Coronary artery (tissue), 2 donors: Measurements from ENCODE around the gene LAMB4.

Experiments
- DNase-seq: peaks from one replicate; pipeline ENCODE4 v3.0.0-alpha.2; 2017; ENCODE audit warnings: low spot score
- H3K27ac ChIP-seq, 2 donors: fragments of 200-600 bp; sonication (generic); one replicate each; pipeline ENCODE4 v1.5.1; 2016 to 2019
- H3K4me3 ChIP-seq: fragments of 200-600 bp; sonication (generic); 2 replicates; pipeline ENCODE4 v1.5.1; 2016; ENCODE audit warnings: mild to moderate bottlenecking, moderate library complexity
- TF ChIP-seq, protein P1 (sequence below): fragments of 200-600 bp; sonication (generic); IDR thresholded peaks from one replicate; pipeline ENCODE4 v1.5.1; 2019; ENCODE audit warnings: antibody characterized with exemption

LAMB4 gene

DNA sequence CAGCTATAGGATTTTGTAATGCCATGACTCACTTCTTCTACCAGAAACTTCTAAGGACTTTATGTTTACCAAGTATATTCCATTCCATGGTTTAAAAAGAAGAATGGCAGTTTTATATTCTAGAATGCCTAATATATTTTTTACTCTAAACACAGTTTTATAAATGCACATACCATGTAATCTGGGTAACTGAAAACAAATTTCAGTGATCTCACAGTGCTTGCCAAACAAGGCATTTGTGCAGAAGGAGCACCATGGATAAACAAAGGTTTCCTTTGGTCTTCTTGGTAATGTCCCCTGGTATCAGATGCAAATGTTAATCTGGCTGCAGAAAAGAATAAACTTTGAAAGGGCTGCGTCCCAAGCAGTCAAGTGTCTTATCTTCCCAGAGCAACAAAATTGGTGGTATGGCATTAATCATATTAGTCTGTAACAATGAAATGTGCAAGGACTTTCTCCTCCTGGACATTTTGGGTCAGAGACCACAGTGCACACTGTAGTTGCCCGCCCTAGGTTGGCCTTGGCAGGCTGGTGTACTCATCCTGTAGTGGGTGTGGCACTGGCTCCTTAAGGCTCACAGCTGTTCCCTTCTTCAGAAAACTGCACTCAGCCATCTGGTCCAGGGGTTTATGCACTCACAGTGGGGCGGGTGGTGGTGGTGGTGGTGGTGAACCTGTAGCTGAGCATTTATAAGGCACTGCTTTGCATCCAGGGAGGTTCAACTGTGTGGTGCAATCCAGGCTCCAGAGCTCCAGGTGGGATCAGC, 56.7 kb downstream of the LAMB4 start:
- H3K27ac ChIP-seq = no peak overlapping the region
- no peak for DNase-seq
- no peak overlapping the region for H3K4me3 ChIP-seq
- TF ChIP-seq, protein P1, sequence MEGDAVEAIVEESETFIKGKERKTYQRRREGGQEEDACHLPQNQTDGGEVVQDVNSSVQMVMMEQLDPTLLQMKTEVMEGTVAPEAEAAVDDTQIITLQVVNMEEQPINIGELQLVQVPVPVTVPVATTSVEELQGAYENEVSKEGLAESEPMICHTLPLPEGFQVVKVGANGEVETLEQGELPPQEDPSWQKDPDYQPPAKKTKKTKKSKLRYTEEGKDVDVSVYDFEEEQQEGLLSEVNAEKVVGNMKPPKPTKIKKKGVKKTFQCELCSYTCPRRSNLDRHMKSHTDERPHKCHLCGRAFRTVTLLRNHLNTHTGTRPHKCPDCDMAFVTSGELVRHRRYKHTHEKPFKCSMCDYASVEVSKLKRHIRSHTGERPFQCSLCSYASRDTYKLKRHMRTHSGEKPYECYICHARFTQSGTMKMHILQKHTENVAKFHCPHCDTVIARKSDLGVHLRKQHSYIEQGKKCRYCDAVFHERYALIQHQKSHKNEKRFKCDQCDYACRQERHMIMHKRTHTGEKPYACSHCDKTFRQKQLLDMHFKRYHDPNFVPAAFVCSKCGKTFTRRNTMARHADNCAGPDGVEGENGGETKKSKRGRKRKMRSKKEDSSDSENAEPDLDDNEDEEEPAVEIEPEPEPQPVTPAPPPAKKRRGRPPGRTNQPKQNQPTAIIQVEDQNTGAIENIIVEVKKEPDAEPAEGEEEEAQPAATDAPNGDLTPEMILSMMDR = no peak

DNA sequence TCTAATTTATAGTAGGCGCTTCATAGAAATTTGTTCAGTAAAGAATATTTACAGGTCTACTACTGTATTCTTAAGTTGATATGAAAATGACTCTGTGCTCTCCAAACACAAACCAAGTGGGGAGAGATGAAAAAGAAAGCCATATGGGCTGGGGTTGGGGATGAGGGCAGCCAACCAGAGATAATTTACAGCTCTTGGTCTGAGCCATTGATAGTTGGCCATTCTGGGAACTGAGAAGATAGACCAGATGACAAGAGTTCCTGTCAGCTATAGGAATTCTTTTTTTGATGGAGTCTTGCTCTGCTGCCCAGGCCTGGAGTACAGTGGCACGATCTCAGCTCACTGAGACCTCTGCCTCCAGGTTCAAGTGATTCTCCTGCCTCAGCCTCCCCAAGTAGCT, 57.4 kb downstream of the LAMB4 start:
- Histone ChIP-seq H3K27ac (no peak overlapping the region), H3K4me3 (no peak overlapping the region)
- TF ChIP-seq, protein P1 = no peak
- no peak for DNase-seq

DNA sequence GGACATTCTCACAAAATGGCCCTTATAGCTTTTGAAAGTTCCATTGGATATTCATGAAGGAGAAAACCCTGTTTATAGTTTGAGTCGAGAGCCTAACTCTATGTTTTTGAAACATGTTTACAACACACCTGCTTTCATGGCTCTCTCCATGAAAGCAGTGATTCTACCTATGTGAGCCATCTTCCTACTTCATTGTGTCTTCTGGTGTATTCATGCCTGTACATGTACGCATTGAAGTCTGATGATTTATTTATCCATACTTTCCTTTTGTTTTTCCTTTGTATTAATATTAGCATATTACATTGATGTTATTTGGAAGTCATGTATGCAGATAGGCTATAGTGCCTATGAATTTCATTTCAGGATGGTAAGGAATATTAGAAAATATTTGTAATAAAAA, 58.0 kb downstream of the LAMB4 start:
- H3K4me3 ChIP-seq = no peak overlapping the region
- TF ChIP-seq, protein P1 = no peak
- DNase-seq = no peak
- no peak overlapping the region for H3K27ac ChIP-seq

DNA sequence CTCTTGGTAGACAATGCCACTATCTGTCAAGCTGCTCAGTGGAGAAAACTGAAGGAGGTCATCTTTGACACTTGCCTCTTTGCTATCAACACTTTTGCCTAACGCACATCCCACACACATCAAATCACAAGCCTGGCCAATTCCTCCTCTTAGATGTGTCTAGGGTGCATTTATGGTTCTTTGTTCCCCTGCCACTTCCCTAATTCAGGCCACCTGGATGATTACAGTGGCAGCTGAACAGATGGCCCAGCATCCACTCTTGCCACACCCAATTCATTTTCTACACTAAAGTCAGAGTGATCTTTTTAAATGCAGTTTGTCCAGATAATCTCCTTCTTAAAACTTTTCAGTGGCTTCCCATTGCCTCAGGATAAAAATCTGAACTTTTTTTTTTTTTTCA, 58.6 kb downstream of the LAMB4 start:
- no peak for DNase-seq
- TF ChIP-seq, protein P1 = no peak
- H3K4me3 ChIP-seq = no peak overlapping the region
- H3K27ac ChIP-seq = no peak overlapping the region

DNA sequence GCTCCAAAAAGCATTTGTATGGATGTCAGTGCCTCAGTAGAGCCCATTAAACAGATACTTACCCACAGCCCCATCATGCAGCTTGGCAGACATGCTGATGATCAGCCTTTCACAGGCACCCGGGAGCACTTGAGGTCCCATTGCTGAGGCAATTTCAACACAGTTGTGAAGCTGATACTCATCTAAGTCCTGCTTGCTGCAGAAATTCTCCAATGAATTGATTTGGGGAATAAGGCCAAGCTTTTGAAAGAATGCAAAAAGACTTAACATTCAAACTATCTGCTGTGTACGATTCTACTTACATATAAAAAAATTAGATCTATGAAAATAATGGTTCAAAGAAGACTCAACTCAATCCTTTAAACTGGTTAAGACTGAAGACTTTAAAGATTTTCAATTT, 60.5 kb downstream of the LAMB4 start:
- H3K4me3 ChIP-seq = no peak overlapping the region
- no peak for DNase-seq
- no peak overlapping the region for H3K27ac ChIP-seq
- TF ChIP-seq, protein P1 = no peak

DNA sequence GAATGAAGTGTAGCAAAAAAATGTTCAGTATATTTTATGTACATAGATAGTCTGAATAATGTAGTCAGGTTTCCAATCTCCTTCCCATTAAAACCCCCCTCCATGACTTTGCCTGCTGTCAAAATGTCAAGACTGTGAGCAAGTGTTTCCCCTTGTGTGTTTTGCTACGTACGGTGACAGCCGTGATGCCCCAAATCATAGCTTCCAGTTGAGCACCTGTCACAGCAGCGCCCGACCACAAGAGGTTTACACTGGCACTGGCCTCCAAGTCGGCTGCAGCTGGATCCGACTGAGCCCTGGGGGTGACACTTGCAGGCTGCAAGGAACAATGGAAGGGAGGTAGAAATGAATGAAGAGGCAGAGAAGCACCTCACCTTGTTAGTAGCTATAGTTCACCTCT, 62.3 kb downstream of the LAMB4 start:
- no peak for DNase-seq
- H3K27ac ChIP-seq = no peak overlapping the region
- no peak overlapping the region for H3K4me3 ChIP-seq
- TF ChIP-seq, protein P1 = no peak

DNA sequence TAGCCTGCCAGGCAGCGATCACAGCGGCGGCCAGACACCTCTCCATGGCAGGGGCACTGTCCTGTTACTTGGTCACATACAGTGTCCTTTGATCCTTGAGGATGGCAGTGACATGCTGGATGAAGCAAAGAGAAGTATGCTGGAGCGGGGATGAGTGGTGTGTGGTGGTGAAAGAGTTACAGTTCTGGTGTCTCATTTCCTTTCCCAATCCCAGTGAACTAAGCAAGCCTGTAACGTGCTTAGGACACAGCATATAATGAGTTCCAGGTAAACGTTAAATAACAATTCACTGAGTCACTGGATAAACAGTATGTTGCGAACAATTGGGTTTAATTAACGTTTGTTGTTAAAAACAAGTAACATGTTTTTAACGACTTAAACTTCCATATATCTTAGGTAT, 63.7 kb downstream of the LAMB4 start:
- no peak overlapping the region for H3K27ac ChIP-seq
- no peak overlapping the region for H3K4me3 ChIP-seq
- DNase-seq = no peak
- TF ChIP-seq, protein P1 = no peak
